ENCODE results near the gene RPL3. TPM values are rescaled to one million over a fixed set of nuclear protein-coding genes. Genes with fewer than 3 reads are reported as not detected.

The RPL3 gene
- total RNA-seq, 2 donors from 2014 or later = 2,218 to 2,701 TPM

- Mint-ChIP-seq H3K27me3 (ENCODE audit: insufficient read depth) (peaks cover 3% of the 10 kb centered on the region), H3K9me3 (peaks cover 7% of the 10 kb centered on the region), H3K4me3 (no peak overlapping the region), H3K27ac (no peak overlapping the region), H3K36me3 (ENCODE audit: low read depth) (no peaks in the 10 kb centered on the region), H3K4me1 (peaks cover 10% of the 10 kb centered on the region)
- 88 to 89% methylated on average over 3 to 8 of the region's 8 CpGs for WGBS, 2 experiments (ENCODE audit: insufficient coverage in 1 of 2, insufficient read length in 1 of 2)
- Histone ChIP-seq H3K36me3 (ENCODE audit: control insufficient read depth, insufficient read depth, low read length) (no peaks in the 10 kb centered on the region), H3K27ac (ENCODE audit: low read depth, low read length) (no peak overlapping the region), H3K27me3 (ENCODE audit: control insufficient read depth, insufficient read depth, low read length, poor library complexity, severe bottlenecking) (no peaks in the 10 kb centered on the region), H3K4me3 (ENCODE audit: low read length) (no peak overlapping the region), H3K9ac (ENCODE audit: extremely low read depth, low read length, poor library complexity, severe bottlenecking) (no peak overlapping the region), H3K9me3 (ENCODE audit: control insufficient read depth, low read length) (no peaks in the 10 kb centered on the region), H3K4me1 (ENCODE audit: control insufficient read depth, insufficient read depth, low read length) (no peaks in the 10 kb centered on the region)
- TF ChIP-seq CTCF (conservative IDR thresholded peaks at IDR 0.05) = peak; percentile 14
- no peak for DNase-seq
These were observed 32.2 kb downstream of the RPL3 start for GRCh38 chr22:39287076-39287725.

DNA sequence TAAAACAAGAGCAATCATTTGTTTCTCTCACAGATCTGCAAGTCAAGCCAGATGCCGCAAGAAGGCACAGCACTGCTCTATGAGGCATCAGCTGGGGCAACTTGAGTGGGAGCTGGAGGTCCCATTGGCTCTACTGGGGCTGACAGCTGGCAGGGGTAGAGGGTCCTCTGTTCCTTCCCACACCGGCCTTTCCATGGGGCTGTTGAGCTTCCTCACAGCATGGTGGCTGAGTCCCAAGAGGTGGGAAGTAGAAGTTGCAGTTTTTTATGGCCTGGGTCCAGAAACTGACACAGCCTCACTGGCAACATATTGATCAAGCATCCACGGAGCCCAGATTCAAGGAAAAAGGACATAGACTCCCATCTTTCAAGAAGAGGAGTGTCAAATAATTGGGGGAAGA, 34.4 kb downstream of the RPL3 start:
- H3K27me3 ChIP-seq (ENCODE audit: control insufficient read depth, insufficient read depth, low read length, poor library complexity, severe bottlenecking) = no peaks in the 10 kb centered on the region
- Mint-ChIP-seq H3K36me3 (ENCODE audit: low read depth) (no peaks in the 10 kb centered on the region), H3K9me3 (peaks cover 7% of the 10 kb centered on the region), H3K4me1 (peaks cover 8% of the 10 kb centered on the region), H3K4me3 (no peak overlapping the region), H3K27ac (no peak overlapping the region), H3K27me3 (ENCODE audit: insufficient read depth) (peaks cover under 1% of the 10 kb centered on the region)
- WGBS, 2 experiments (ENCODE audit: insufficient coverage in 1 of 2, insufficient read length in 1 of 2) = 85 to 100% methylated on average over 2 to 3 of the region's 3 CpGs
- no peak overlapping the region for H3K4me3 ChIP-seq (ENCODE audit: low read length)
- no peaks in the 10 kb centered on the region for H3K9me3 ChIP-seq (ENCODE audit: control insufficient read depth, low read length)
- no peak overlapping the region for H3K9ac ChIP-seq (ENCODE audit: extremely low read depth, low read length, poor library complexity, severe bottlenecking)
- TF ChIP-seq CTCF (conservative IDR thresholded peaks at IDR 0.05) = no peak
- H3K4me1 ChIP-seq (ENCODE audit: control insufficient read depth, insufficient read depth, low read length) = no peaks in the 10 kb centered on the region
- no peak overlapping the region for H3K27ac ChIP-seq (ENCODE audit: low read depth, low read length)
- H3K36me3 ChIP-seq (ENCODE audit: control insufficient read depth, insufficient read depth, low read length) = no peaks in the 10 kb centered on the region
- DNase-seq = no peak

DNA sequence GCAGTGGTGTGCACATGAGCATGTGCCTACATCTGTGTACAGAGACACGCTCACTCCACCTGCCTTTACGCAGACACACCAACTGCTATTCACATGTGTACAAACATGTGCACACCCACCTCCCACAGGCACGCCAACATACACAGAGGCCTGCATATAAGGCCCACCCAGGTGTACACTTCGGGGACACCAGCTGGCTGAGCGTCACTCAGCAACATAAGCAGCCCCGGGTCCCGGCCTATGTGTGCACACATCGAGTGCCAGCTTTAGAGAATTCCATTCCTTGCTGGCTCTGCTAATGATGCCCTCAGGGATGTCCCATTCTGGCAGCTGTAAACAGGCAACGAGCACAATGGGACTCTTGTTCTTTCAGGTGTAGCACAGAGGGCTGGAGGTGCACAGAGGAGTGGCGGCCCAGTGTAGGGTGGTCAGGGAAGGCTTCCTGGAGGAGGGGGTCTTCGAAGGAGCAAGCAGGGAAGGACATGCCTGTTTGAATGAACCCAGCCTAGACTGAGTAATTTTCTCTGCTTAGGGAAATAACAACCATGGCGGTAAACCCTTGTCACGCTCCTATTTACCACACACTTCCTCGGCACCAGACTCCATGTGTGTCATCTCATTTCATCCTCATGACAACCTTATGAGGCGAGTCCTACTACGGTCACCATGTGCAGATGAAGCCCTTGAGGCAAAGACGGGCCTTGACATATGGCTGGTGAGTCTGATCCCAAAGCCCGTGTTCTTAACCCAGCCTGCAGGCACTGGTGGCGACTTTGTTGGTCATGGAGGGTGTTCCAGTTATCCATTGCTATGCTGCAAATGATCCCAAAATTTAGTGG, 35.1 kb downstream of the RPL3 start:
- Mint-ChIP-seq H3K9me3 (peaks cover 7% of the 10 kb centered on the region), H3K4me1 (peaks cover 5% of the 10 kb centered on the region), H3K36me3 (ENCODE audit: low read depth) (no peaks in the 10 kb centered on the region), H3K27ac (no peak overlapping the region), H3K4me3 (no peak overlapping the region), H3K27me3 (ENCODE audit: insufficient read depth) (no peaks in the 10 kb centered on the region)
- DNase-seq = no peak
- no peaks in the 10 kb centered on the region for H3K27me3 ChIP-seq (ENCODE audit: control insufficient read depth, insufficient read depth, low read length, poor library complexity, severe bottlenecking)
- 92 to 93% methylated on average over 15 to 19 of the region's 19 CpGs for WGBS, 2 experiments (ENCODE audit: insufficient coverage in 1 of 2, insufficient read length in 1 of 2)
- no peak overlapping the region for H3K27ac ChIP-seq (ENCODE audit: low read depth, low read length)
- H3K4me1 ChIP-seq (ENCODE audit: control insufficient read depth, insufficient read depth, low read length) = no peaks in the 10 kb centered on the region
- no peak for TF ChIP-seq CTCF (conservative IDR thresholded peaks at IDR 0.05)
- no peaks in the 10 kb centered on the region for H3K9me3 ChIP-seq (ENCODE audit: control insufficient read depth, low read length)
- H3K9ac ChIP-seq (ENCODE audit: extremely low read depth, low read length, poor library complexity, severe bottlenecking) = no peak overlapping the region
- H3K4me3 ChIP-seq (ENCODE audit: low read length) = no peak overlapping the region
- H3K36me3 ChIP-seq (ENCODE audit: control insufficient read depth, insufficient read depth, low read length) = no peaks in the 10 kb centered on the region

Data from endodermal cell (in vitro differentiated cells).